ENCODE data around the gene NEO1.

Gene NEO1

GRCh38 chr15:73313861-73314260 lies 261.6 kb downstream of the NEO1 start:
- DNase-seq, result no peak

- no peak for DNase-seq
Observed at GRCh38 chr15:73317651-73318462, 265.6 kb downstream of the NEO1 start.

- no peak for DNase-seq
Observed at GRCh38 chr15:73318463-73319351, 266.4 kb downstream of the NEO1 start.

GRCh38 chr15:73319460-73320245 lies 267.4 kb downstream of the NEO1 start:
- DNase-seq, result no peak

- no peak for DNase-seq
Observed at GRCh38 chr15:73320619-73321180, 268.4 kb downstream of the NEO1 start.

GRCh38 chr15:73321496-73322450 lies 269.5 kb downstream of the NEO1 start:
- DNase-seq, result no peak

- DNase-seq, result no peak
Observed at GRCh38 chr15:73322665-73323373, 270.6 kb downstream of the NEO1 start.

- DNase-seq, result no peak
Observed at GRCh38 chr15:73323374-73323955, 271.2 kb downstream of the NEO1 start.

- DNase-seq, result no peak
Observed at GRCh38 chr15:73323956-73324355, 271.7 kb downstream of the NEO1 start.

GRCh38 chr15:73324496-73325170 lies 272.4 kb downstream of the NEO1 start:
- no peak for DNase-seq

GRCh38 chr15:73325191-73325861 lies 273.1 kb downstream of the NEO1 start:
- DNase-seq, result peak; percentile 24

GRCh38 chr15:73326157-73326556 lies 273.9 kb downstream of the NEO1 start:
- no peak for DNase-seq

- no peak for DNase-seq
Observed at GRCh38 chr15:73328149-73328820, 276.0 kb downstream of the NEO1 start.

GRCh38 chr15:73328981-73329380 lies 276.7 kb downstream of the NEO1 start:
- DNase-seq, result no peak

- DNase-seq, result no peak
Observed at GRCh38 chr15:73329501-73330200, 277.4 kb downstream of the NEO1 start.

- DNase-seq, result no peak
Observed at GRCh38 chr15:73330206-73331051, 278.2 kb downstream of the NEO1 start.

- no peak for DNase-seq
Observed at GRCh38 chr15:73331501-73331900, 279.2 kb downstream of the NEO1 start.
